GM18909 (cell line): ENCODE measurements around the gene ATP5F1D.

Experiments
- ATAC-seq: cut with Tn5 transposase; IDR thresholded peaks from one replicate; pipeline ENCODE4 v1.9.1; 2021; ENCODE audit warnings: mild to moderate bottlenecking; ENCODE audit not compliant: unreplicated experiment, poor library complexity

The ATP5F1D gene

GRCh38 chr19:1278713-1279660, 37.4 kb downstream of the ATP5F1D start:
- ATAC-seq = no peak

DNA sequence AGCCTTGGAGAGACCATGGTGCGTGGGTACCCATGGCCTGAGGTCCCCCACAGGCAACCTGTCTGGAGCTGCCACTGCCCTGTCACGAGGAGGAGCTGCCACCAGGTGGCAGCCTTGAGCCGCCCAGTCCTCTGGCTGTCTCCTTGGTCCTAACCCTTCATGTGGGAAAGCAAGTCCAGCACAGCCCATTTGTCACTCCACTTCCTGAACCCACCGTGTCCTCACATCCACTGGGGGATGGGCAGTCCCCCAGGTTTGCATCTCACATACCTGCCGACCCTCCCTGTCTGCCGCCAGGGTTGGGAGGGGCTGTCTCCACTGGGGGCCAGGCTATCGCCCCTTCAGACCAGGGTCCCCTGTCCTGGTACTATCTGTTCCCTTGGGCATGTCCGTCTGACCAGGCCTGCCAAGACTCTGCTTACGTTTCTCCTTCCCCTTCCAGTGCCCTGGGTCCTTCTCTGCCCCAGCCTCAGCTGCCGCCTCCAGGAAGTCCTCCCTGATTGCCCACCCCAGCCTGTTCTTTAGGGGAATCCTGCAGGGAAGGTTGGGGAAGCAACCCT, 38.3 kb downstream of the ATP5F1D start:
- ATAC-seq = no peak

- no peak for ATAC-seq
Measured at GRCh38 chr19:1280636-1281568, 39.4 kb downstream of the ATP5F1D start.

- ATAC-seq = no peak
Measured at GRCh38 chr19:1281569-1282287, 40.2 kb downstream of the ATP5F1D start.

DNA sequence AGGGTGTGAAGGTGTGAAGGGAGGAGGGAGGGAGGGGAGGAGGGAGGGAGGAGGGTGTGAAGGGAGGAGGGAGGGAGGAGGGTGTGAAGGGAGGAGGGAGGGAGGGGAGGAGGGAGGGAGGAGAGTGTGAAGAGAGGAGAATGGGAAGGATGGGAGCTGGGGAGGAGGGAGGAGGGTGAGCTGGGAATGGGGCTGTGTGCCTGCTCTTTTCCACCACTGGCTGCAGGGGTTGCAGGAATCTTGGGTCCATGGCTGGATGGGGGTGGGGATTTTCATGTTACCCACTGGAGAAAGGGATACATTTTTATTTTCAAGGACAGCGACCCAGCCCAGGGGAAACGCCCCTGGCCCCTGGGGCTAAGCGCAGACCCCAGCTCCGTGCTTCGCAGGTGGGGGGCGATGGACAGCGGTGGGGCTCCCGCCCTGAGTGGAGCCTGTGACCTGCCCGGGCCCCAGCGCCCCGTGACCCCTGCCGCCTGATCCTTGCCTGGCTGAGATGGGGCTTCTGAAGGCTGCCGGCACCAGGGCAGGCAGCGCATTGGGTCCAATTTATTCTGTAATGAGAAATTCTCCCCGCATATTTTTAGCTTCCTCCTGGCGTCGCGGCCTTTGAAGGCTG, 41.1 kb downstream of the ATP5F1D start:
- no peak for ATAC-seq

- no peak for ATAC-seq
Measured at GRCh38 chr19:1283207-1283916, 41.8 kb downstream of the ATP5F1D start.

DNA sequence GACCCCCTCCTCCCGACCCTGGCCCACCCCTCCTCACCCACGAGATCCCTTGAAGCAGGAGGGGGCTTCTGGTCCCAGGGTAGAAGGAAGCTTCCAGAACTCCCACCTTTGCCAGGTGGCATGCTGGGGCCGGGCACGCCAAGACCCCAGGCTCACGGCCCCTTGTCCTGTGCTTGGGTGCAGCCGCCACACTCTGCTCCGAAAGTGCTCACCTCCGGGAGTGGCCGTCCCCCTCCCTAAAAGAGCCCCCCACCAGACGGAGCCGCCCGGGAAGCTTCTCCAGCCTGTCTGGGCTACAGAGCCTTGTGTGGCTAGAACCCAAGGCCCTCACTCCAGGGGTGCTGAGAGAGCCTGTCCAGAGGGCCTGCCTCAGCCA, 42.4 kb downstream of the ATP5F1D start:
- ATAC-seq = no peak

DNA sequence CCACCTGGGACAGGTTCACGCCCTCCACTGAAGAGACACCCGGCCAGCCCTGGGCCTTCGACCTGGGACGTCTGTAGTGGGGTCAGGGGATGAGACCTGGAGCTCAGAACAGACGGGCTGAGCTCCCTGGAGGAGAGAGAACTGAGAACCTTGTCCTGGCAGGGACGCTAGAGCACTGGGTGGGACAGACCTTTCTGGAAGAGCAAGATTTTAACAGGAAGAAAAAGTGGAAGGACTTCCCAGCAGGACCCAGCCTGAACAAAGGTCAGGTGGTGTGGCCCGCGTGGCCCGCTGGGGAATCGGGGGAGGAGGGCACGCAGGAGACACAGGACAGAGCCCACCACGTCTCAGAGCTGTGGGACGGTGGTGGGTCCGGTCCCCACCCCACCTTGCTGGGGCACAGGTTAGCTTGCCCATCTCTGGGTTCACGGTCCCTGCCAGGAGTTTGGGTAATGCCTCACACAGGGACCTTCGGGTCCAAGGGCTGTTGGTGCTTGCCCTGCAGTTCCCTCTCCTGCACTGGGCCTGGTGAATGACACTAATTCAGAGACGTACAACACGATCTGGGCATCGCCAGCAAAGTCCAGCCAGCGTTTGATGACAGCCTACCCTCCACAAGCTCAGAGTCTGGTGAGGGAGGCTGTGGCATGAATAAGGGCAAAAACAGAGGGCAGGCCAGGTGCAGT, 42.9 kb downstream of the ATP5F1D start:
- no peak for ATAC-seq

GRCh38 chr19:1284979-1285736, 43.6 kb downstream of the ATP5F1D start:
- no peak for ATAC-seq

DNA sequence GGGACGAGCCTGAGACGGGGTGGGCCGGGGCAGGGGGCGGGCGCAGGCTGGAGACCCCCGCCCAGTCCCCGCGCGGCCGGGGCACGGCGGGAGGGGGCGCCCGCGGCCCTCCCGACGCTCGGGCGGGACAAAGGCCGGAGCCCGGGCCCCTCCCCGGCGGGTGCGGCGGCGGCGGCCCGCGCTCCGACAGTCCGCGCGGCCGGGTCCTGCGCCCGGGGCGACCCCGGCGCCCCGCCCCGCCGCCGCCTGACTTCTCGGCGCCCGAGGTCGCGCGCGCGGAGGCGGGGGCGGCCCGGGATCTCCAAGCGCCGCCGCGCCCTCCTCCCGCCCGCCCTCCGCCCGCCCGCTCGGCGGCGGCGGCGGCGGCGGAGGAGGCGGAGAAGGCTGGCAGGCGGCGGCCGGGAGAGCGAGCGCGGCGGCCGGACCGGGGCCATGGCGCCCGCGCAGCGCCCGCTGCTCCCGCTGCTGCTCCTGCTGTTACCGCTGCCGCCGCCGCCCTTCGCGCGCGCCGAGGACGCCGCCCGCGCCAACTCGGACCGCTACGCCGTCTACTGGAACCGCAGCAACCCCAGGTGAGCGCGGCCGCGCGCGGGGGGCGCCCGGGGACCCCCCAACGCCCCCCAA, 44.3 kb downstream of the ATP5F1D start, which contains the start of gene EFNA2:
TSS of gene EFNA2 (plus strand) at position 137 of the 624 bp plus-strand sequence. CDS start at position 433, 296 bp downstream.
- no peak for ATAC-seq

- ATAC-seq = no peak
Measured at GRCh38 chr19:1286487-1287353, 45.2 kb downstream of the ATP5F1D start.

DNA sequence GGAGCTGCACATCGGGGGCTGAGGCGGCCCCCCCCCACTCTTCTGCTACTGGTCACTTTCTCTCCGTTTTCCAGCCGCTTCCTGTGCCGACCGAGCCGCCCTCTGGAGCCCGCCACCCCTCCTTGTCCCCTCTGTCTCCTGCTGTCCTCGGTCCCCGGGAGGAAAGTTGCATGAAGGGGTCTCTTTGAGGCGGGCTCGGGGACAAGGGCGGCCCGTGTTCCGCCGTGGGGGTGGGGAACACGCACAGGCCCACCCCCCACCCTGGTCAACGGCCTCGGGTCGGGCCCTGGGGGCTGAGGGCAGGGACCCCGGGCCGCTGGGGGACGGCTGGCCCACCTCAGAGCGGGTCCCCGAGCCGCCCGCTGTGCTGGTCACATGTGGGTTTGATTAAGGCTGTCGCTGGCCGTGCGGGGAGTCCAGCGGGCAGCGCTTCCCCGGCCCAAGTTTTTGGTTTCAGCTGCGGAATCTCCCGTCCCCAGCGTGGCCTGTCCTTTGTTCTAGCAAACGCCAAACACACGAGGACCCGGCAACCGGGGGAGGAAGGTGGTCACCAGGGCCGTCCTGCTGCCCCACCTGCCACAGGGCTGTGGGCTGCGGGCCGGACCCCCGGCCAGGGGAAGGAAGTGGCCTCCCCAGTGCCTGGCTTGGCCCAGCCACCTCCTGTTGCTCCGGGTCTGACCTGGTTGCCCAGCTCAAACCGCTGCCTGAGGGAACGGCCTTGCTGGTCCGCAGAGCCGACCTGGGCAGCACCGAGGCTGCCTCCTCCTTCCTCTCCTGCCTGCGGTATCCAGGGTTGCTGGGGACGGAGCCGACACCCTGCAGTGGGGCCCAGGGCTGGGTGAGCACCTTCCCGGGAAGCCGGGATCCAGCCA, 46.0 kb downstream of the ATP5F1D start:
- no peak for ATAC-seq

DNA sequence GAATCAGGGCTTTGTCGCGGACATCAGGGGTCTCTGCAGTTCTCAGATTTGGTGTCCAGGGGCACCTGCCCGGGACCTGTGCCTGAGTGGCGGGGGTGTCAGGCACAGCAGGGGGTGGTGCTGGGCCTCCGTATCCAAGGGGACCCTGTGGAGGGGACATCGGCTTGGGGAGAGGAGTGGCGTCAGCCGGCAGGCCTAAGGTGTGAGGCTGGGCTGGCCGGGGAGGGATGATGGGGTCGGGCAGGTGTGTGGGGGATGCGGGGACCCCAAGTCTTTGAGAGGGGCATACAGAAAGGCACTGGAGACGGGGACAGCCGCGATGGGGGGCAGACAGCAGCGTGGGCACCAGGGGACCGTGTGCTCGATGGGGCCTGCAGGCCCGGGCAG, 46.7 kb downstream of the ATP5F1D start:
- ATAC-seq = no peak

DNA sequence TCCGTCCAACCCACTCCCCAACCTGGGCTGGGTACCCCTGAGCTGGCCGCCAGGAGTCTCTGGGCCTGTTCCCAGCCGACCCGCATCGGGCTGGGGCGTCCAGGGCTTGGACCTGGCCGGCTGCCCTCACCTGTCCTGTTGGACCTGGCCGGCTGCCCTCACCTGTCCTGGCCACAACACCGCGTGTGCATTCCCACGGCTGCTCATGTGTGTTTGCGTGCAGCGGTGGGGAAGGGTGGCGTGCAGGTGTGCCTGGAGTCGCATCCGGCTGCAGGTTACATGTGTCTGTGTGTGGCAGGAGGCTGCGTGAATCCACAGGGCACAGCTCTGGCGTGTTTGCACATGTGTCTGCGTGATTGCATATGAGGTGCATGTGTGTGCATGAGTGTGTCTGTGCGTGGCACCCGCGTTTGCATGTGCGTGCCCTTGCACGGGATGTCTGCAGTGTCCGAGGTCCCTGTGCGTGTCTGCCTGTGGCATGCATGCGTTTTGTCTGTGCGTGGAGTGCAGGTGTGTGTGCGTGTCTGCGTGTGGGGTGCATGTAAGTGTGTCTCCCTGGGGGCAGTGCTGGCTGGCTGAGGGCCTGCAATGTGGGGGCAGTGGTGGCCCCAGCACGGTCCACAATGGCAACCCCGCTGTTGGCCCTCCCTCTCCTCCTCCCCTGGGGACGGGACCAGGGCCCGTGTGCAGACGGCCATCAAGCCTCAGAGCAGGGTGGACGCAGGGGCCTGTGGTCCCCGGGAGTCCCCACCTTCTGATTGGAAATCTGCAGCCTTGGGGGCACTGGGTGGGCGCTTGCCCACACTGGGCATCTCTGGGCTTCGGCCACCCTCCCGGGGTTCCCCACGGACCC, 47.5 kb downstream of the ATP5F1D start:
- ATAC-seq = no peak

DNA sequence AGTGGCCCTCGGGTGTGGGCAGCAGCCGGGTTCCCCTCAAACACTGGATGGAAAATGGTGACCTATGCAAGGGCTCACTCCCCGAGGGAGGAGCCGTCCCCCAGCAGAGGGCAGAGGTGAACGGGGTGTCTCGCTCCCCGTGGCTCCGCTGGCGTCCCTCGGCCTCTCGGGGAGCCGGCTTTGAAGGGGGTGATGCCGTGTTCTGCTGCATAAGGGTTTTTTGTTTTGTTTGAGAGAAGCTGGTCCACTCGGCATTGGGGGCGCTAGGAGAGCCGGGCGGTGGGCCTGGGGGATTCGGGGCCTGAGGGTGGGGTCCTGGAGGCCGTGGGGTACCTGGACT, 48.1 kb downstream of the ATP5F1D start:
- ATAC-seq = no peak
